Testis (tissue), 2 donors: ENCODE results near the gene RANBP3.

ENCODE experiments used
- CTCF ChIP-seq, 3 experiments: fragments of 450-650 bp in 2 of 3; fragments of 200-600 bp in 1 of 3; sonication (generic) in 1 of 3; IDR thresholded peaks; one replicate each; pipeline ENCODE4 v1.5.1; 2016 to 2019; ENCODE audit warnings: antibody characterized with exemption in 3 of 3, mild to moderate bottlenecking in 2 of 3, moderate library complexity in 1 of 3
- POLR2A ChIP-seq: fragments of 450-650 bp; IDR thresholded peaks from one replicate; pipeline ENCODE4 v1.6.1; 2017; ENCODE audit warnings: antibody characterized with exemption, mild to moderate bottlenecking, moderate library complexity

GRCh38 chr19:5940260-5941208 is 37.4 kb downstream of the RANBP3 start:
- TF ChIP-seq POLR2A (no peak), CTCF (IDR thresholded peaks at IDR 0.05) (no peak)
